Colonic mucosa (tissue), 4 donors: Measurements from ENCODE around the gene PDE3A. TPM values are rescaled to one million over a fixed set of nuclear protein-coding genes. Genes with fewer than 3 reads are reported as not detected.

Experiments used
- DNase-seq: peaks from one replicate; pipeline ENCODE4 v3.0.0-alpha.2; 2020
- H3K27ac ChIP-seq: fragments of 200-600 bp; one replicate; pipeline ENCODE4 v1.8.0; 2021
- H3K27me3 ChIP-seq: fragments of 200-600 bp; one replicate; pipeline ENCODE4 v1.8.0; 2021
- H3K36me3 ChIP-seq: fragments of 200-600 bp; one replicate; pipeline ENCODE4 v1.8.0; 2021
- H3K4me1 ChIP-seq: fragments of 200-600 bp; one replicate; pipeline ENCODE4 v1.8.0; 2021; ENCODE audit warnings: mild to moderate bottlenecking
- H3K4me3 ChIP-seq: fragments of 200-600 bp; one replicate; pipeline ENCODE4 v1.8.0; 2021
- H3K9ac ChIP-seq, 2 donors: one replicate each; pipeline ENCODE4 v1.7.0; 2013; ENCODE audit warnings: control low read depth in 2 of 2, low read depth in 2 of 2, low read length in 2 of 2
- H3K9me3 ChIP-seq: fragments of 200-600 bp; one replicate; pipeline ENCODE4 v1.8.0; 2021
- intact Hi-C: fragments of 100-400 bp; cut with DNase I; formaldehyde crosslinking; loops from one replicate; pipeline ENCODE4 v1.14.1; 2022
- total RNA-seq, 2 donors: library from RNA; stranded (reverse); fragmentation: NEBNext Ultra II Directional in 1 of 2; extraction: Animal tissue kit (Norgen Biotek cat#: 25700) in 1 of 2; gene quantifications; one replicate each; pipeline ENCODE4 v1.2.1, GENCODE V29; 2021
- TF ChIP-seq, protein P1 (sequence below): fragments of 200-600 bp; IDR thresholded peaks from one replicate; pipeline ENCODE4 v1.8.0; 2022; ENCODE audit warnings: antibody characterized with exemption, mild to moderate bottlenecking
- donor health status: healthy.
- donor health status: DM: no; HTN: no; CAD: no.
- donor health status: DM: no; HTN: no; CAD: no.

The PDE3A gene
- total RNA-seq, 2 donors from 2014 or later: 32.1 to 50.6 TPM

DNA sequence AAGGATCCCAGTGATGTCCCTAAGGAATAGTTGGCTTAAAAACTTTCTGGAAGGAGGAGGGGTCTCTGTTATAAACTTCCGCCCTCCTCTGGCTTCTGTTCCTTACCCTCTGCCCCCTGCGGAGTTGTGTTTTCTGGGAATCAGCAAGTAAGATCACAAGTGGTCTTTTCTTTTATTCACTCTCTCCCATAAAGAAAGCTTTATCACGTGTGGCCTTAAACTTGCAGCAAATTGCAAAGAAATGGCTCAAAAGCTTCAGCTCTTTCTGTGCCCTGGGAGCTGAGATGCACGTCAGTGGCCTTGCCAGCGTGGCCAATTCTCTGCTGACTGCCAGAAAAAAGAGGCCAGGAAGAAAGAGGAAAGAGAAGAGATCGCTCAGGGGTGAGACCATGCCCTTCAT is 326.9 kb downstream of the PDE3A start, which contains the start of gene SLCO1C1:
Gene SLCO1C1 (plus strand): TSS at position 101 of the 400 bp plus-strand sequence. CDS start 4,245 bp downstream, outside the sequence.
- intact Hi-C loops: no loop called here
- TF ChIP-seq, protein P1, sequence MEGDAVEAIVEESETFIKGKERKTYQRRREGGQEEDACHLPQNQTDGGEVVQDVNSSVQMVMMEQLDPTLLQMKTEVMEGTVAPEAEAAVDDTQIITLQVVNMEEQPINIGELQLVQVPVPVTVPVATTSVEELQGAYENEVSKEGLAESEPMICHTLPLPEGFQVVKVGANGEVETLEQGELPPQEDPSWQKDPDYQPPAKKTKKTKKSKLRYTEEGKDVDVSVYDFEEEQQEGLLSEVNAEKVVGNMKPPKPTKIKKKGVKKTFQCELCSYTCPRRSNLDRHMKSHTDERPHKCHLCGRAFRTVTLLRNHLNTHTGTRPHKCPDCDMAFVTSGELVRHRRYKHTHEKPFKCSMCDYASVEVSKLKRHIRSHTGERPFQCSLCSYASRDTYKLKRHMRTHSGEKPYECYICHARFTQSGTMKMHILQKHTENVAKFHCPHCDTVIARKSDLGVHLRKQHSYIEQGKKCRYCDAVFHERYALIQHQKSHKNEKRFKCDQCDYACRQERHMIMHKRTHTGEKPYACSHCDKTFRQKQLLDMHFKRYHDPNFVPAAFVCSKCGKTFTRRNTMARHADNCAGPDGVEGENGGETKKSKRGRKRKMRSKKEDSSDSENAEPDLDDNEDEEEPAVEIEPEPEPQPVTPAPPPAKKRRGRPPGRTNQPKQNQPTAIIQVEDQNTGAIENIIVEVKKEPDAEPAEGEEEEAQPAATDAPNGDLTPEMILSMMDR: no peak
- H3K4me1 ChIP-seq: no peaks in the 10 kb centered on the region
- no peaks in the 10 kb centered on the region for H3K27me3 ChIP-seq
- DNase-seq: no peak
- no peak within 1 kb of the TSS for H3K9ac ChIP-seq
- H3K4me3 ChIP-seq: no peak within 1 kb of the TSS
- H3K36me3 ChIP-seq: no peaks in the 10 kb centered on the region
- H3K27ac ChIP-seq: no peak within 1 kb of the TSS
- no peaks in the 10 kb centered on the region for H3K9me3 ChIP-seq

DNA sequence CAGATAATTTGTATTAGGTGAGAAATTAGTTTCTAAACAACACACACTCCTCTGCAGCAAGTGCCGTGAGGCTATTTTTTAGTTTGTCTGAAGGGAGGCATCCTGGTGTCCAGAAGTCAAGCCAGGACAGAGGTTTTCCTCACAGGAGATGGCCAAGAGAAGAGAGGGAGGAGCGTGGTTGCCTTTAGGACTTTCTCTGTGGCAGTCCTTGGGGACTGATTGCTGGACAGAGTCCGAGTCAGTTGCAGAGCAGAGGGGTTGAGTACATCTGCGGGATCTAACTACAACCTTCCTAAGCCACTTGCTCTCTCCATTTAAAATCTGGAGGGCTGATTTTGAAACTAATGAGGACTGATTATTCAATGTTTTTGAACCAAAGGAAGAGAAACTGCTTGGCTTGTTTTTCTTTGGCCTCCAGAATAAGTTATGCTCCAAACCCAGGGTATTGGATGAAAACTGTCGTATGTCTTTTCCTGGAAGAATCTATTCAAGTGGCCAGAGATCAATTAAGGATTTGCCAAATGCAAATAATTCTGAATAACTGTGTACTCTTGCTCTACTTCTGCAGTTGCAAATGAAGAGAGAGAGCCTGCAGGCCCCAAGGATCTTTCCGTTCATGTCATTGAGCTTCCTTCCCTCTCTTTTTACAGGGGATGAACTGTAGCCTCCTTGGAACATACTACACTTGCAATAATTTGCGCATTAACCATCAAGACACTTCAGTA is 328.0 kb downstream of the PDE3A start:
- no peaks in the 10 kb centered on the region for H3K36me3 ChIP-seq
- no peak overlapping the region for H3K9ac ChIP-seq
- DNase-seq: no peak
- intact Hi-C loops: no loop called here
- H3K4me3 ChIP-seq: no peak overlapping the region
- no peaks in the 10 kb centered on the region for H3K9me3 ChIP-seq
- TF ChIP-seq, protein P1: no peak
- H3K4me1 ChIP-seq: no peaks in the 10 kb centered on the region
- H3K27me3 ChIP-seq: no peaks in the 10 kb centered on the region
- no peak overlapping the region for H3K27ac ChIP-seq

DNA sequence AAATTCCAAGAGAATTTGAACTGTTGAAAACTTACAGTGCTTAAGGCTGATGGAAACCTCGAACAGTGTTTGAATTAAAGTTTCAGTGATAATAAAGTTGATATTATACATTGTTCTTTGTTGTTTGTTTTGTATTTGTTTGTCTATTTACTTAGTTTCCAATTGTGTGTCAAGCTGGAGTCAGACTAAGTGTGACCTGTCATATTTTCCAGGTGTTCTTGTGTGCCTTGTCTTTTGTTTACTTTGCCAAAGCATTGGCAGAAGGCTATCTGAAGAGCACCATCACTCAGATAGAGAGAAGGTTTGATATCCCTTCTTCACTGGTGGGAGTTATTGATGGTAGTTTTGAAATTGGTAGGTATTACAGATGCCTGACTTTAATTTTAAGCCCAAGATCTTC is 332.8 kb downstream of the PDE3A start:
- intact Hi-C loops: loop anchor here (10.0 kb wide), 1 partner anchor 46 kb away; no protein-coding TSS in a partner anchor
- Histone ChIP-seq H3K9me3 (no peaks in the 10 kb centered on the region), H3K4me3 (no peak overlapping the region), H3K9ac (no peak overlapping the region), H3K4me1 (no peaks in the 10 kb centered on the region), H3K36me3 (no peaks in the 10 kb centered on the region), H3K27me3 (no peaks in the 10 kb centered on the region), H3K27ac (no peak overlapping the region)
- TF ChIP-seq, protein P1: no peak
- DNase-seq: no peak

DNA sequence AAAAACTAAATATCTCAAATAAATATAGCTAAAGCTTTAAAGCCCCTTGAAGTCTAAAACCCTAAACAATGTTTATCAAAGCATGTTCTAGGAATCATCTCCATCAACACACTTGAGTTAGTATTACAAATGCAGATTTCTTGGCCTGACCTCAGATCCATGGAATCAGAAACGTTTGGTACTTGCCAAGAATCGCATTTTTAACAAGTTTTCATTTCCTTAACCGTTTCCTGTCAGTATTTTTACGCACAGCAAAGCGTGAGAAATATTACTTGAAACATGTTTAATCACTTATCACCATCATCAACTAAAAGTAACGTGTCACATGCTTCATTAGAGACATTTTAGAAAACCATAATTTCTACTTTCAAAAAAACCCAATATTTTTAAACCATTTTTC is 336.5 kb downstream of the PDE3A start:
- H3K27me3 ChIP-seq: no peaks in the 10 kb centered on the region
- TF ChIP-seq, protein P1: no peak
- intact Hi-C loops: loop anchor here (10.0 kb wide), 1 partner anchor 50 kb away; no protein-coding TSS in a partner anchor

DNA sequence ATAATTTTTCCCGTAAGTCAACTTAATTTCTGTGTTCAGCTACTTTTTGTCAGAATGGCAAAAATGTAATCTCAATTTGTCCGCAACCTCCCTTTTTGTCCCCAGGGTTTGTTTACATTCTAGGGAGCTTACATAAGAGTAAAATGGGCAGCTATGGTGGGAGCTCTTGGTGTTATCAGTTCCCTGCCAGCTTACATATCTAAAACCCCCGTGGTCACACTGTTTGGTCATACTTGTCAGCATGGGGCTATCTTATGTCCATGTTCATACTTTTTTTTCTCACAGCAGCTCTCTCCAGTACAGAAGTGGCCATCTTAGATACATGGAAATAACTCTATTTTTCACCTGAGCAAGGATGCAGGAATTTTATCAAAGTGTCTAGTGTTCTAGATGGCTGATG is 343.5 kb downstream of the PDE3A start:
- intact Hi-C loops: loop anchor here (5.0 kb wide), 1 partner anchor 85 kb away; no protein-coding TSS in a partner anchor
- Histone ChIP-seq H3K9me3 (no peaks in the 10 kb centered on the region), H3K27me3 (no peaks in the 10 kb centered on the region), H3K4me1 (no peaks in the 10 kb centered on the region), H3K36me3 (no peaks in the 10 kb centered on the region), H3K27ac (no peak overlapping the region), H3K4me3 (no peak overlapping the region), H3K9ac (no peak overlapping the region)
- TF ChIP-seq, protein P1: no peak
- no peak for DNase-seq

More for the DNA sequence above, 336.5 kb downstream of the PDE3A start:
- no peak overlapping the region for H3K4me3 ChIP-seq
- no peaks in the 10 kb centered on the region for H3K4me1 ChIP-seq
- DNase-seq: no peak
- no peaks in the 10 kb centered on the region for H3K36me3 ChIP-seq
- no peaks in the 10 kb centered on the region for H3K9me3 ChIP-seq
- H3K9ac ChIP-seq: no peak overlapping the region
- no peak overlapping the region for H3K27ac ChIP-seq
